ENCODE results near the gene FOXN1.

DNA sequence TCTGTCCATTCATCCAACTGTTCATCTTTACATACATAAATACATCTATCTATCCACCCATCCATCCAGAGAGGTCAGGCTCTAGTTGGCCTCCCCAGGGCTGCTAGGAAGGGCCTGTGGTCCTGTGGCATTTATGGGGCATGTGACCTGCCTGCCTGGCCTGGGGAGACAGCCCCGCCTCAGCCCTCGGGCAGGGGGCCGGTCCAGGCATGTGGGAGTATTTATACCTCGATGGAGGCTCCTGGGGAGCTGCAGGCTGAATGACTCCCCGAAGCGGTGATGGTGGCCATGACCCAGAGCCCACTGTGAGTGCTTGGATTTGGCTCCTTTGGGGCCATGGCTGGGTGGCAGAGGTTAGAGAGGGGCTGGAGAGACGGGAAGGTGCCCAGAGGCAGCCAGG is 7.3 kb downstream of the FOXN1 start:
- TF ChIP-seq, protein P1, sequence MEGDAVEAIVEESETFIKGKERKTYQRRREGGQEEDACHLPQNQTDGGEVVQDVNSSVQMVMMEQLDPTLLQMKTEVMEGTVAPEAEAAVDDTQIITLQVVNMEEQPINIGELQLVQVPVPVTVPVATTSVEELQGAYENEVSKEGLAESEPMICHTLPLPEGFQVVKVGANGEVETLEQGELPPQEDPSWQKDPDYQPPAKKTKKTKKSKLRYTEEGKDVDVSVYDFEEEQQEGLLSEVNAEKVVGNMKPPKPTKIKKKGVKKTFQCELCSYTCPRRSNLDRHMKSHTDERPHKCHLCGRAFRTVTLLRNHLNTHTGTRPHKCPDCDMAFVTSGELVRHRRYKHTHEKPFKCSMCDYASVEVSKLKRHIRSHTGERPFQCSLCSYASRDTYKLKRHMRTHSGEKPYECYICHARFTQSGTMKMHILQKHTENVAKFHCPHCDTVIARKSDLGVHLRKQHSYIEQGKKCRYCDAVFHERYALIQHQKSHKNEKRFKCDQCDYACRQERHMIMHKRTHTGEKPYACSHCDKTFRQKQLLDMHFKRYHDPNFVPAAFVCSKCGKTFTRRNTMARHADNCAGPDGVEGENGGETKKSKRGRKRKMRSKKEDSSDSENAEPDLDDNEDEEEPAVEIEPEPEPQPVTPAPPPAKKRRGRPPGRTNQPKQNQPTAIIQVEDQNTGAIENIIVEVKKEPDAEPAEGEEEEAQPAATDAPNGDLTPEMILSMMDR (conservative IDR thresholded peaks at IDR 0.05; ENCODE audit: low read length): no peak
- TF ChIP-seq EZH2phosphoT487 (IDR thresholded peaks at IDR 0.05; ENCODE audit: borderline replicate concordance): no peak

All from Loucy (cell line).